Measurements from ENCODE around the gene DDI2.
"Not testable (repeated sequence)": the region's sequence is repeated elsewhere in the genome, so short reads cannot be mapped to it uniquely, and the experiment has no call there.

The DDI2 gene

GRCh38 chr1:15637826-15638225 is 20.6 kb downstream of the DDI2 start:
- DNase-seq: no peak

GRCh38 chr1:15639262-15639661 is 22.0 kb downstream of the DDI2 start:
- no peak for DNase-seq

- no peak for DNase-seq
Observed at GRCh38 chr1:15639931-15640330, 22.7 kb downstream of the DDI2 start.

- no peak for DNase-seq
Observed at GRCh38 chr1:15640667-15641066, 23.4 kb downstream of the DDI2 start.

- no peak for DNase-seq
Observed at GRCh38 chr1:15649937-15650336, 32.7 kb downstream of the DDI2 start.

GRCh38 chr1:15650433-15650832 is 33.2 kb downstream of the DDI2 start:
- DNase-seq: no peak

- DNase-seq: not testable (repeated sequence)
Observed at GRCh38 chr1:15652130-15652529, 34.9 kb downstream of the DDI2 start.

- no peak for DNase-seq
Observed at GRCh38 chr1:15654091-15654690, 36.9 kb downstream of the DDI2 start.

- no peak for DNase-seq
Observed at GRCh38 chr1:15656464-15656863, 39.2 kb downstream of the DDI2 start.

- no peak for DNase-seq
Observed at GRCh38 chr1:15657021-15657420, 39.8 kb downstream of the DDI2 start.

- DNase-seq: no peak
Observed at GRCh38 chr1:15660151-15660550, 42.9 kb downstream of the DDI2 start.

GRCh38 chr1:15662477-15662876 is 45.2 kb downstream of the DDI2 start:
- no peak for DNase-seq

- no peak for DNase-seq
Observed at GRCh38 chr1:15663925-15664324, 46.7 kb downstream of the DDI2 start.

GRCh38 chr1:15667362-15667761 is 50.1 kb downstream of the DDI2 start:
- no peak for DNase-seq

- no peak for DNase-seq
Observed at GRCh38 chr1:15668089-15668754, 51.0 kb downstream of the DDI2 start.

GRCh38 chr1:15669074-15669473 is 51.8 kb downstream of the DDI2 start:
- DNase-seq: no peak

GRCh38 chr1:15669864-15670263 is 52.6 kb downstream of the DDI2 start:
- no peak for DNase-seq

- DNase-seq: no peak
Observed at GRCh38 chr1:15671430-15671829, 54.2 kb downstream of the DDI2 start.

GRCh38 chr1:15674386-15675159 is 57.3 kb downstream of the DDI2 start:
- no peak for DNase-seq

- DNase-seq: no peak
Observed at GRCh38 chr1:15676010-15676409, 58.8 kb downstream of the DDI2 start.

- no peak for DNase-seq
Observed at GRCh38 chr1:15676688-15677661, 59.7 kb downstream of the DDI2 start.

GRCh38 chr1:15678578-15678977 is 61.3 kb downstream of the DDI2 start:
- DNase-seq: no peak

- DNase-seq: no peak
Observed at GRCh38 chr1:15680131-15680530, 62.9 kb downstream of the DDI2 start.

Measured in NCI-H526 (cell line).